ENCODE results near the gene UBL4A. TPM values are rescaled to one million over a fixed set of nuclear protein-coding genes. Genes with fewer than 3 reads are reported as not detected.
A peak's percentile ranks its signal among the peaks of the same experiment; 100 is the strongest.

UBL4A gene
- total and polyA plus RNA-seq, 9 of the 15 experiments (the other 6 are each of a cell fraction or from before 2014, with no cell fraction given): 15.2 to 140 (median 100) TPM

DNA sequence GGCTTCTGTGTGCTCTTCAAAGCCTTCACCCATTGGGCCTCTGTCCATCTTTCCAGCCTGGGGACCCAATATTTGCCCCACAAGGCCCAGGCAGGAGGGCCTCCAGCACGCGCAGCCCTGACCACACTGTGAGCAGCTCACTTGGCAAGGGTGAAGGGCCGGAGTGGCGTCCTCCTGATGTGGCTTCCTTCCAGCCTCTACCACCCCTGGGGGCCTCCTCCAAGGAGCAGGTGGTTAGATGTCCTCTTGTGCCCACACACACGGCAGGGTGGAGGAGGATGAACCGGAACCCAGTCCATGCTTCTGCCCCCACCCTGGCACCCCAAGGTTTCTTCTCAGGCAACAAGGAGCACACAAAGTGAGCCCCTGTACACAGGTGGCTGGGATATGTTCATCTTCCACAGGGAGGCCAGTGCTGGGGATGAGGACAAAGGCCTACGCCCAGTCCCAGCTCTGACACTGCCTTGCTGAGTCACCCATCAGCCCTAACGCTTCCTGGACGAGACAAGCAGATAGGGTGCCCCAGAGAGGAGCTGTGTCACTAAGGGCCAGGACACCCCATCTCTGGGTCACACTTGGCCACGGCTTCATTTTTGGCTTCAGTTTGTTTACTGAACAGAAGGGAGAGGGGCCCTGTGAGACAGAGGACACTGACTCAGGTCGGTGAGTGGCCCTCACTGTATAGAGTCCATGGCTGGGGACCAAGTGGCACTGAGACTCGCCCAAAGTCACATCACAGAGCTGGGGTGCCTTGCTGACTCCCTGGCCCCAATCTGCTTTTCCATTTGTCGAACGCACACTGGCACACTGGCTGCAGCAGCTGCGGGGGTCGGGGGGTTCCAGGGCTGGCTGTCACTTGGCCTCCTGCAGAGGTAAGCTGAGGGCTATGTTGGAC, 1.9 kb downstream of the UBL4A start (continued):
- TF ChIP-seq, protein P1, sequence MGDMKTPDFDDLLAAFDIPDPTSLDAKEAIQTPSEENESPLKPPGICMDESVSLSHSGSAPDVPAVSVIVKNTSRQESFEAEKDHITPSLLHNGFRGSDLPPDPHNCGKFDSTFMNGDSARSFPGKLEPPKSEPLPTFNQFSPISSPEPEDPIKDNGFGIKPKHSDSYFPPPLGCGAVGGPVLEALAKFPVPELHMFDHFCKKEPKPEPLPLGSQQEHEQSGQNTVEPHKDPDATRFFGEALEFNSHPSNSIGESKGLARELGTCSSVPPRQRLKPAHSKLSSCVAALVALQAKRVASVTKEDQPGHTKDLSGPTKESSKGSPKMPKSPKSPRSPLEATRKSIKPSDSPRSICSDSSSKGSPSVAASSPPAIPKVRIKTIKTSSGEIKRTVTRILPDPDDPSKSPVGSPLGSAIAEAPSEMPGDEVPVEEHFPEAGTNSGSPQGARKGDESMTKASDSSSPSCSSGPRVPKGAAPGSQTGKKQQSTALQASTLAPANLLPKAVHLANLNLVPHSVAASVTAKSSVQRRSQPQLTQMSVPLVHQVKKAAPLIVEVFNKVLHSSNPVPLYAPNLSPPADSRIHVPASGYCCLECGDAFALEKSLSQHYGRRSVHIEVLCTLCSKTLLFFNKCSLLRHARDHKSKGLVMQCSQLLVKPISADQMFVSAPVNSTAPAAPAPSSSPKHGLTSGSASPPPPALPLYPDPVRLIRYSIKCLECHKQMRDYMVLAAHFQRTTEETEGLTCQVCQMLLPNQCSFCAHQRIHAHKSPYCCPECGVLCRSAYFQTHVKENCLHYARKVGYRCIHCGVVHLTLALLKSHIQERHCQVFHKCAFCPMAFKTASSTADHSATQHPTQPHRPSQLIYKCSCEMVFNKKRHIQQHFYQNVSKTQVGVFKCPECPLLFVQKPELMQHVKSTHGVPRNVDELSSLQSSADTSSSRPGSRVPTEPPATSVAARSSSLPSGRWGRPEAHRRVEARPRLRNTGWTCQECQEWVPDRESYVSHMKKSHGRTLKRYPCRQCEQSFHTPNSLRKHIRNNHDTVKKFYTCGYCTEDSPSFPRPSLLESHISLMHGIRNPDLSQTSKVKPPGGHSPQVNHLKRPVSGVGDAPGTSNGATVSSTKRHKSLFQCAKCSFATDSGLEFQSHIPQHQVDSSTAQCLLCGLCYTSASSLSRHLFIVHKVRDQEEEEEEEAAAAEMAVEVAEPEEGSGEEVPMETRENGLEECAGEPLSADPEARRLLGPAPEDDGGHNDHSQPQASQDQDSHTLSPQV (IDR thresholded peaks at IDR 0.05): peak; percentile 94
- peak; percentile 16 to 62; a peak in 2 of 4 replicates for TF ChIP-seq SIN3A (IDR thresholded peaks at IDR 0.05; ENCODE audit: borderline replicate concordance in 2 of 2, control insufficient read depth in 1 of 2, low read depth in 2 of 2, low read length in 2 of 2)
- TF ChIP-seq HDAC2 (IDR thresholded peaks at IDR 0.05): peak; percentile 69; the same call in 1 of the 2 replicates
- TF ChIP-seq DPF2 (IDR thresholded peaks at IDR 0.05): peak; percentile 80
- TF ChIP-seq, protein P2, sequence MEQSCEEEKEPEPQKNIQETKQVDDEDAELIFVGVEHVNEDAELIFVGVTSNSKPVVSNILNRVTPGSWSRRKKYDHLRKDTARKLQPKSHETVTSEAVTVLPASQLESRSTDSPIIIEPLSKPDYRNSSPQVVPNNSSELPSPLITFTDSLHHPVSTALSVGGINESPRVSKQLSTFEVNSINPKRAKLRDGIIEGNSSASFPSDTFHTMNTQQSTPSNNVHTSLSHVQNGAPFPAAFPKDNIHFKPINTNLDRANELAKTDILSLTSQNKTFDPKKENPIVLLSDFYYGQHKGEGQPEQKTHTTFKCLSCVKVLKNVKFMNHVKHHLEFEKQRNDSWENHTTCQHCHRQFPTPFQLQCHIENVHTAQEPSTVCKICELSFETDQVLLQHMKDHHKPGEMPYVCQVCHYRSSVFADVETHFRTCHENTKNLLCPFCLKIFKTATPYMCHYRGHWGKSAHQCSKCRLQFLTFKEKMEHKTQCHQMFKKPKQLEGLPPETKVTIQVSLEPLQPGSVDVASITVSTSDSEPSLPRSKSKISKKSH (CRISPR knock-in tag; IDR thresholded peaks at IDR 0.05): no peak
- peak in 1 of 2 experiments; percentile 85; a peak in 2 of 4 replicates for TF ChIP-seq RCOR1 (IDR thresholded peaks at IDR 0.05; ENCODE audit: borderline replicate concordance in 1 of 2, low read depth in 2 of 2, low read length in 2 of 2)
- TF ChIP-seq, protein P3, sequence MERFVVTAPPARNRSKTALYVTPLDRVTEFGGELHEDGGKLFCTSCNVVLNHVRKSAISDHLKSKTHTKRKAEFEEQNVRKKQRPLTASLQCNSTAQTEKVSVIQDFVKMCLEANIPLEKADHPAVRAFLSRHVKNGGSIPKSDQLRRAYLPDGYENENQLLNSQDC (CRISPR knock-in tag; IDR thresholded peaks at IDR 0.05): no peak
- peak; percentile 58 for TF ChIP-seq MEIS2 (IDR thresholded peaks at IDR 0.05; ENCODE audit: partially characterized antibody)
- TF ChIP-seq, protein P4, sequence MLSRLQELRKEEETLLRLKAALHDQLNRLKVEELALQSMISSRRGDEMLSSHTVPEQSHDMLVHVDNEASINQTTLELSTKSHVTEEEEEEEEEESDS (CRISPR knock-in tag; IDR thresholded peaks at IDR 0.05): no peak
- peak; percentile 62 for TF ChIP-seq RBFOX2 (IDR thresholded peaks at IDR 0.05; ENCODE audit: low read depth, low read length)
- peak; percentile 71 for TF ChIP-seq ARID1B (IDR thresholded peaks at IDR 0.05)
- no peak for TF ChIP-seq CBX5 (IDR thresholded peaks at IDR 0.05; ENCODE audit: borderline replicate concordance, low read depth)
- peak; percentile 76 for TF ChIP-seq BACH1 (tag; IDR thresholded peaks at IDR 0.05)
- no peak for TF ChIP-seq BCL6 (CRISPR knock-in tag; IDR thresholded peaks at IDR 0.05)
- TF ChIP-seq CREM (IDR thresholded peaks at IDR 0.05; ENCODE audit: low read depth): peak; percentile 61
- peak; percentile 65 for TF ChIP-seq LCOR (CRISPR knock-in tag; IDR thresholded peaks at IDR 0.05)
- TF ChIP-seq KAT7 (CRISPR knock-in tag; IDR thresholded peaks at IDR 0.05; ENCODE audit: borderline replicate concordance): peak; percentile 27; the same call in 1 of the 2 replicates
- peak; percentile 69 for TF ChIP-seq ZEB2 (IDR thresholded peaks at IDR 0.05)
- TF ChIP-seq ZNF316 (IDR thresholded peaks at IDR 0.05): peak; percentile 93
- TF ChIP-seq MCM3 (IDR thresholded peaks at IDR 0.05): no peak
- no peak for TF ChIP-seq SRSF7 (optimal IDR thresholded peaks at IDR 0.05; ENCODE audit: low read depth, low read length)
- TF ChIP-seq EP400 (IDR thresholded peaks at IDR 0.05): peak; percentile 67
- 0 out of 2 replicates have a peak, but pooled peaks have one; percentile 46 for TF ChIP-seq HIVEP1 (CRISPR knock-in tag; IDR thresholded peaks at IDR 0.05)
- 0 out of 2 replicates have a peak, but pooled peaks have one; percentile 44 for TF ChIP-seq SMARCE1 (IDR thresholded peaks at IDR 0.05)
